Nephron progenitor cell (in vitro differentiated cells): Measurements from ENCODE around the gene FBXO17.
A peak's percentile ranks its signal among the peaks of the same experiment; 100 is the strongest.

Experiments used
- DNase-seq: peaks from one replicate; pipeline ENCODE4 v3.0.0; 2021
- H3K27ac Mint-ChIP-seq: 2 replicates; pipeline ENCODE4 v1.8.0; 2021; ENCODE audit warnings: mild to moderate bottlenecking, moderate library complexity, mixed read lengths
- H3K27me3 Mint-ChIP-seq: 2 replicates; pipeline ENCODE4 v1.8.0; 2021; ENCODE audit warnings: mild to moderate bottlenecking, low read depth, mixed read lengths; ENCODE audit not compliant: poor library complexity
- H3K36me3 Mint-ChIP-seq: 2 replicates; pipeline ENCODE4 v1.8.0; 2021; ENCODE audit warnings: low read depth, mixed read lengths
- H3K4me1 Mint-ChIP-seq: 2 replicates; pipeline ENCODE4 v1.8.0; 2021; ENCODE audit warnings: mixed read lengths
- H3K4me3 Mint-ChIP-seq: 2 replicates; pipeline ENCODE4 v1.8.0; 2021; ENCODE audit warnings: mild to moderate bottlenecking, moderate library complexity, mixed read lengths
- H3K9me3 Mint-ChIP-seq: 2 replicates; pipeline ENCODE4 v1.8.0; 2021; ENCODE audit warnings: mild to moderate bottlenecking, moderate library complexity, mixed read lengths
- CTCF ChIP-seq: fragments of 200-600 bp; sonication (generic); IDR thresholded peaks from 2 replicates; pipeline ENCODE4 v1.5.0; 2021; ENCODE audit warnings: antibody characterized with exemption

Gene FBXO17

GRCh38 chr19:38904581-38905539, 70.7 kb downstream of the FBXO17 start:
- Mint-ChIP-seq H3K4me3 (no peak overlapping the region), H3K4me1 (peaks cover 24% of the 10 kb centered on the region), H3K27ac (peak overlapping the region; percentile 4), H3K36me3 (peaks cover 37% of the 10 kb centered on the region), H3K9me3 (peaks cover 21% of the 10 kb centered on the region), H3K27me3 (peaks cover 3% of the 10 kb centered on the region)
- no peak for DNase-seq
- TF ChIP-seq CTCF = no peak

- peaks cover 29% of the 10 kb centered on the region for H3K36me3 Mint-ChIP-seq
Measured at GRCh38 chr19:38901683-38902082, 73.9 kb downstream of the FBXO17 start.

GRCh38 chr19:38900743-38901190, 74.8 kb downstream of the FBXO17 start:
- H3K36me3 Mint-ChIP-seq = peaks cover 27% of the 10 kb centered on the region
- H3K9me3 Mint-ChIP-seq = peaks cover 21% of the 10 kb centered on the region
- no peak for DNase-seq
- H3K4me3 Mint-ChIP-seq = peak overlapping the region; percentile 88
- TF ChIP-seq CTCF = no peak
- peak overlapping the region; percentile 37 for H3K27ac Mint-ChIP-seq
- H3K27me3 Mint-ChIP-seq = peaks cover 3% of the 10 kb centered on the region
- H3K4me1 Mint-ChIP-seq = peaks cover 46% of the 10 kb centered on the region

More at GRCh38 chr19:38901683-38902082, 73.9 kb downstream of the FBXO17 start:
- Mint-ChIP-seq H3K27me3 (peaks cover 3% of the 10 kb centered on the region), H3K9me3 (peaks cover 21% of the 10 kb centered on the region), H3K4me1 (peaks cover 46% of the 10 kb centered on the region), H3K27ac (no peak overlapping the region), H3K4me3 (peak overlapping the region; percentile 66)
- TF ChIP-seq CTCF = no peak
- no peak for DNase-seq

- Mint-ChIP-seq H3K4me3 (peak overlapping the region; percentile 88), H3K27me3 (peaks cover 3% of the 10 kb centered on the region), H3K36me3 (peaks cover 22% of the 10 kb centered on the region), H3K9me3 (peaks cover 21% of the 10 kb centered on the region), H3K4me1 (peaks cover 46% of the 10 kb centered on the region), H3K27ac (peak overlapping the region; percentile 78)
- TF ChIP-seq CTCF = no peak
- DNase-seq = no peak
Measured at GRCh38 chr19:38900202-38900629, 75.3 kb downstream of the FBXO17 start.

GRCh38 chr19:38899447-38900201, 75.9 kb downstream of the FBXO17 start, which contains the start of the genes NFKBIB and SIRT2:
TSS of gene NFKBIB (plus strand) at chr19:38899969. CDS start at chr19:38900033, 64 bp downstream.
TSS of gene SIRT2 (minus strand) at chr19:38899618. CDS start at chr19:38899521, 97 bp downstream.
- Mint-ChIP-seq H3K4me1 (peaks cover 48% of the 10 kb centered on the region), H3K4me3 (peak within 1 kb of the TSS; percentile 88), H3K27me3 (peaks cover 3% of the 10 kb centered on the region), H3K36me3 (peaks cover 18% of the 10 kb centered on the region), H3K27ac (peak within 1 kb of the TSS; percentile 94), H3K9me3 (peaks cover 21% of the 10 kb centered on the region)
- peak; percentile 96 for DNase-seq
- no peak for TF ChIP-seq CTCF
